Heart left ventricle (tissue), 13 donors: ENCODE results near the gene ATP6V0A1.

Experiments
- POLR2A ChIP-seq, 2 donors: fragments of 450-650 bp; IDR thresholded peaks; one replicate each; pipeline ENCODE4 v1.6.1; 2017; ENCODE audit warnings: antibody characterized with exemption in 2 of 2, mild to moderate bottlenecking in 2 of 2, moderate library complexity in 2 of 2
- TF ChIP-seq, protein P1 (sequence below), 12 donors: fragments of 200-600 bp; sonication (generic) in 4 of 12; IDR thresholded peaks; one replicate each; pipeline versions ENCODE4 v1.5.0 to v1.8.0; 2018 to 2022; ENCODE audit warnings: antibody characterized with exemption in 12 of 12, mild to moderate bottlenecking in 5 of 12
- donor health status: ischemic (EF 13 %, LVEDD 7.1; RV severe dilation, severe dysfunction).
- donor health status: DM: no; HTN: yes; CAD: no.
- donor health status: DM: no; HTN: no; CAD: no.
- donor health status: ischemic (EF 25% LVEDD 6.9; RV normal size, moderate dysfunction).
- donor health status: ischemic (EF 25% LVEDD 5.7; RV mildly dilated, moderate dysfunction).
- donor health status: ischemic (EF 35%, LVEDD 5.7; RV mildly dilated, moderate dysfunction).
- donor health status: nonischemic (EF 11% LVEDD 7.7; RV severe dilation, severe dysfunction).
- donor health status: DM: yes; HTN: yes; CAD: no.
- donor health status: PGD.
- donor health status: ischemic (EF 29% LVEDD 5.4; RV normal size, mild dysfunction).
- donor health status: nonischemic (EF 23%, LVEDD 6.1; RV moderate dilation, normal function).

DNA sequence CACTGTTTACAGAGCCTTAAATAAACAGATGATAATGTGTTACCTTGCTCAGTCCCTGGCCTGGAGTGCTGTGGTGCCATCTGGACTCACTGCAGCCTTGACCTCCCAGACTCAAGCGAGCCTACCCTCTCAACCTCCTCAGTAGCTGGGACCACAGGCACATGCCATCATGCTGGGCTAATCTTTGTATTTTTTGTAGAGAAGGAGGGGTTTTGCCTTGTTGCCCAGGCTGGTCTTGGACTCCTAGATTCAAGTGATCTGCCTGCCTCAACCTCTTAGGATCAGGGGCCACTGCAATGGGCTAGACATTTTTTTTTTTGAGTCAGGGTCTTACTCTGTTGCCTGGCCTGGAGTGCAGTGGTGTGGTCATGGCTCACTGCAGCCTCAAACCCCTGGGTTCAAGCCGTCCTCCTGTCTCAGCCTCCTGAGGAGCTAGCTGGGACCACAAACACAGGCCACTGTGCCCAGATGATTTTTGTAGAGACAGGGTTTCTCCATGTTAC is 72.3 kb downstream of the ATP6V0A1 start:
- TF ChIP-seq, protein P1, sequence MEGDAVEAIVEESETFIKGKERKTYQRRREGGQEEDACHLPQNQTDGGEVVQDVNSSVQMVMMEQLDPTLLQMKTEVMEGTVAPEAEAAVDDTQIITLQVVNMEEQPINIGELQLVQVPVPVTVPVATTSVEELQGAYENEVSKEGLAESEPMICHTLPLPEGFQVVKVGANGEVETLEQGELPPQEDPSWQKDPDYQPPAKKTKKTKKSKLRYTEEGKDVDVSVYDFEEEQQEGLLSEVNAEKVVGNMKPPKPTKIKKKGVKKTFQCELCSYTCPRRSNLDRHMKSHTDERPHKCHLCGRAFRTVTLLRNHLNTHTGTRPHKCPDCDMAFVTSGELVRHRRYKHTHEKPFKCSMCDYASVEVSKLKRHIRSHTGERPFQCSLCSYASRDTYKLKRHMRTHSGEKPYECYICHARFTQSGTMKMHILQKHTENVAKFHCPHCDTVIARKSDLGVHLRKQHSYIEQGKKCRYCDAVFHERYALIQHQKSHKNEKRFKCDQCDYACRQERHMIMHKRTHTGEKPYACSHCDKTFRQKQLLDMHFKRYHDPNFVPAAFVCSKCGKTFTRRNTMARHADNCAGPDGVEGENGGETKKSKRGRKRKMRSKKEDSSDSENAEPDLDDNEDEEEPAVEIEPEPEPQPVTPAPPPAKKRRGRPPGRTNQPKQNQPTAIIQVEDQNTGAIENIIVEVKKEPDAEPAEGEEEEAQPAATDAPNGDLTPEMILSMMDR (IDR thresholded peaks at IDR 0.05), result no peak
- TF ChIP-seq POLR2A (IDR thresholded peaks at IDR 0.05), result no peak
